GM12878 (cell line): Measurements from ENCODE around the gene APBA3. TPM values are rescaled to one million over a fixed set of nuclear protein-coding genes. Genes with fewer than 3 reads are reported as not detected.

Source experiments
- BCL3 ChIP-seq: IDR thresholded peaks from 2 replicates; pipeline ENCODE4 v1.6.1; 2011; ENCODE audit warnings: borderline replicate concordance, low read depth, mild to moderate bottlenecking, moderate library complexity, low read length; ENCODE audit not compliant: insufficient read depth, poor library complexity, severe bottlenecking
- BCLAF1 ChIP-seq: fragments of 450-650 bp; IDR thresholded peaks from 2 replicates; pipeline ENCODE4 v1.6.1; 2017; ENCODE audit warnings: antibody characterized with exemption, mild to moderate bottlenecking, moderate library complexity
- FOXK2 ChIP-seq: fragments of 450-650 bp; IDR thresholded peaks from 2 replicates; pipeline ENCODE4 v1.6.1; 2017; ENCODE audit warnings: mild to moderate bottlenecking, moderate library complexity
- MTA2 ChIP-seq: fragments of 450-650 bp; IDR thresholded peaks from 2 replicates; pipeline ENCODE4 v1.6.1; 2016; ENCODE audit warnings: low read depth, mild to moderate bottlenecking, moderate library complexity
- PRDM15 ChIP-seq: fragments of 450-650 bp; formaldehyde crosslinking; IDR thresholded peaks from 2 replicates; pipeline ENCODE4 v1.4.0; 2020; ENCODE audit warnings: mild to moderate bottlenecking, moderate library complexity
- ZBTB11 ChIP-seq: fragments of 450-650 bp; formaldehyde crosslinking; IDR thresholded peaks from 2 replicates; pipeline ENCODE4 v1.5.0; 2022; ENCODE audit warnings: mild to moderate bottlenecking, missing genetic modification characterization
- ZNF384 ChIP-seq: IDR thresholded peaks from 2 replicates; pipeline ENCODE4 v1.6.1; 2012; ENCODE audit warnings: low read depth, mild to moderate bottlenecking, low read length, improper control_type of control experiment, borderline replicate concordance
- polyA plus RNA-seq, 11 experiments: library from polyadenylated mRNA; depleted of rRNA in 4 of 11; unstranded in 6 of 11; stranded (reverse) in 5 of 11; fragments of >200 nt; fragmentation: Nextera tagmentation in 4 of 11; fragmentation: Illumina TruSeq in 1 of 11; extraction: Ambion mirVana in 4 of 11; extraction: Trizol in 1 of 11; gene quantifications; 1 replicate in 1 of 11; 2 replicates in 10 of 11; pipeline versions ENCODE4 v1.2.1 to v1.2.3, GENCODE V29; 2011 to 2016; ENCODE audit warnings: inconsistent platforms in 2 of 11, missing spikeins in 2 of 11, low read depth in 1 of 11
- total RNA-seq, 4 experiments: library from RNA; depleted of rRNA in 3 of 4; stranded (reverse); fragments of >200 nt in 3 of 4; fragmentation: Illumina TruSeq in 1 of 4; extraction: Trizol in 1 of 4; gene quantifications; 2 replicates each; pipeline versions ENCODE4 v1.2.1 to v1.2.3, GENCODE V29; 2013 to 2021

The APBA3 gene
- total and polyA plus RNA-seq, 10 of the 15 experiments (the other 5 are each of a cell fraction or from before 2014, with no cell fraction given): 0.31 to 36.4 (median 18.3) TPM

GRCh38 chr19:3745363-3746045 is 16.0 kb downstream of the APBA3 start (continued):
- TF ChIP-seq ZBTB11 (CRISPR knock-in tag): no peak
- no peak for TF ChIP-seq BCL3
- TF ChIP-seq PRDM15 (CRISPR knock-in tag): no peak
- no peak for TF ChIP-seq MTA2
- no peak for TF ChIP-seq ZNF384
- TF ChIP-seq BCLAF1: no peak
- TF ChIP-seq FOXK2: no peak
